ENCODE results near the gene TRIO. TPM values are rescaled to one million over a fixed set of nuclear protein-coding genes. Genes with fewer than 3 reads are reported as not detected.

TRIO gene
- total and polyA plus RNA-seq, 7 donors: 18.5 to 77.5 (median 35.0) TPM

- H3K4me1 ChIP-seq: peaks cover 70% of the 10 kb centered on the region
- WGBS, 3 donors: 17 to 30% (median 25%) methylated on average over 5 of the region's 5 CpGs
- H3K4me3 ChIP-seq: peak overlapping the region; percentile 20
- no peaks in the 10 kb centered on the region for H3K27me3 ChIP-seq (ENCODE audit: insufficient read depth in 3 of 3, low read length in 2 of 3)
- H3K36me3 ChIP-seq (ENCODE audit: insufficient read depth in 1 of 2, low read depth in 1 of 2): peaks cover 0 to 14% of the 10 kb centered on the region in 2 donors
- TF ChIP-seq CTCF (IDR thresholded peaks at IDR 0.05): no peak
- H3K9me3 ChIP-seq: no peaks in the 10 kb centered on the region
- intact Hi-C loops (cut with DNase I): loop anchor here (2.0 to 5.0 kb wide), 2 partner anchors 124 to 126 kb away; partner anchors contain the start of gene TRIO (in 1 of the 2)
- DNase-seq: no peak
- peak; percentile 36 to 69 (median 55) for ATAC-seq
- H3K27ac ChIP-seq: peak overlapping the region; percentile 86
Observed at GRCh38 chr5:14268738-14269137, 125.6 kb downstream of the TRIO start.

GRCh38 chr5:14269395-14269794 is 126.3 kb downstream of the TRIO start:
- peak overlapping the region; percentile 86 for H3K27ac ChIP-seq
- H3K27me3 ChIP-seq (ENCODE audit: insufficient read depth in 3 of 3, low read length in 2 of 3): no peaks in the 10 kb centered on the region
- no peak overlapping the region for H3K4me3 ChIP-seq
- intact Hi-C loops (cut with DNase I): loop anchor here (2.0 to 5.0 kb wide), 2 partner anchors 125 to 127 kb away; partner anchors contain the start of gene TRIO (in 1 of the 2)
- WGBS, 3 donors: 28 to 36% (median 32%) methylated on average over 2 of the region's 2 CpGs
- H3K36me3 ChIP-seq (ENCODE audit: insufficient read depth in 1 of 2, low read depth in 1 of 2): peaks cover 0 to 14% of the 10 kb centered on the region in 2 donors
- H3K9me3 ChIP-seq: no peaks in the 10 kb centered on the region
- TF ChIP-seq CTCF (IDR thresholded peaks at IDR 0.05): no peak
- peaks cover 64% of the 10 kb centered on the region for H3K4me1 ChIP-seq
- DNase-seq (no peak), ATAC-seq (no peak)

- intact Hi-C loops (cut with DNase I): loop anchor here (2.0 to 5.0 kb wide), 3 partner anchors 161 to 283 kb away; no protein-coding TSS in a partner anchor
- H3K9me3 ChIP-seq: no peaks in the 10 kb centered on the region
- peak; percentile 85 for TF ChIP-seq CTCF (IDR thresholded peaks at IDR 0.05)
- H3K4me1 ChIP-seq: peaks cover 55% of the 10 kb centered on the region
- H3K36me3 ChIP-seq (ENCODE audit: insufficient read depth in 1 of 2, low read depth in 1 of 2): peaks cover 0 to 14% of the 10 kb centered on the region in 2 donors
- peak; percentile 83 to 95 (median 90) for ATAC-seq
- peak; percentile 48 to 80 for DNase-seq
- 11 to 19% (median 14%) methylated on average over 3 of the region's 3 CpGs for WGBS, 3 donors
- H3K27ac ChIP-seq: peak overlapping the region; percentile 86
- H3K4me3 ChIP-seq: no peak overlapping the region
- H3K27me3 ChIP-seq (ENCODE audit: insufficient read depth in 3 of 3, low read length in 2 of 3): no peaks in the 10 kb centered on the region
Observed at GRCh38 chr5:14270209-14270702, 127.1 kb downstream of the TRIO start.

GRCh38 chr5:14272548-14273205 is 129.5 kb downstream of the TRIO start:
- peaks cover 47% of the 10 kb centered on the region for H3K4me1 ChIP-seq
- no peaks in the 10 kb centered on the region for H3K9me3 ChIP-seq
- TF ChIP-seq CTCF (IDR thresholded peaks at IDR 0.05): no peak
- ATAC-seq (no peak), DNase-seq (no peak)
- H3K27ac ChIP-seq: no peak overlapping the region
- peaks cover 0 to 14% of the 10 kb centered on the region in 2 donors for H3K36me3 ChIP-seq (ENCODE audit: insufficient read depth in 1 of 2, low read depth in 1 of 2)
- H3K4me3 ChIP-seq: no peak overlapping the region
- 51 to 71% (median 57%) methylated on average over 4 of the region's 4 CpGs for WGBS, 3 donors
- no peaks in the 10 kb centered on the region for H3K27me3 ChIP-seq (ENCODE audit: insufficient read depth in 3 of 3, low read length in 2 of 3)
- intact Hi-C loops (cut with DNase I): loop anchor here (5.0 kb wide), 1 partner anchor 285 kb away; no protein-coding TSS in a partner anchor

Measured in psoas muscle (tissue), 8 donors.